ENCODE measurements around the gene TRH. TPM values are rescaled to one million over a fixed set of nuclear protein-coding genes. Genes with fewer than 3 reads are reported as not detected.
A peak's percentile ranks its signal among the peaks of the same experiment; 100 is the strongest.

Gene TRH
- not detected for total RNA-seq

GRCh38 chr3:129974564-129974832 lies at the start of gene TRH:
TRH (plus strand) TSS chr3:129974720; CDS start chr3:129975817, 1,097 bp downstream.
- peak within 1 kb of the TSS; percentile 45 for H3K4me3 Mint-ChIP-seq
- DNase-seq = no peak
- peaks cover 44% of the 10 kb centered on the region for H3K27me3 Mint-ChIP-seq
- ChIA-PET POLR2A (interaction anchor here (0.6 kb wide), 1 partner anchor 249 kb away, joined by 3 read pairs; no protein-coding TSS in a partner anchor), CTCF (no interaction called here)
- H3K9me3 Mint-ChIP-seq (ENCODE audit: low read depth) = no peaks in the 10 kb centered on the region
- ATAC-seq = peak; percentile 9
- intact Hi-C loops (cut with DNase I, micrococcal nuclease) = no loop called here
- no peak within 1 kb of the TSS for H3K27ac Mint-ChIP-seq
- H3K36me3 Mint-ChIP-seq (ENCODE audit: low read depth) = no peaks in the 10 kb centered on the region
- peaks cover 8% of the 10 kb centered on the region for H3K4me1 Mint-ChIP-seq

- H3K4me1 Mint-ChIP-seq = no peaks in the 10 kb centered on the region
- H3K9me3 Mint-ChIP-seq (ENCODE audit: low read depth) = peaks cover 9% of the 10 kb centered on the region
- ChIA-PET CTCF (interaction anchor here (0.7 to 1.5 kb wide), 4 partner anchors 15 to 437 kb away, joined by 3 to 7 read pairs (median 3); no protein-coding TSS in a partner anchor), POLR2A (no interaction called here)
- H3K4me3 Mint-ChIP-seq = no peak overlapping the region
- H3K27ac Mint-ChIP-seq = no peak overlapping the region
- peaks cover 5% of the 10 kb centered on the region for H3K27me3 Mint-ChIP-seq
- DNase-seq (no peak), ATAC-seq (no peak)
- intact Hi-C loops (cut with DNase I, micrococcal nuclease) = no loop called here
- peaks cover 3% of the 10 kb centered on the region for H3K36me3 Mint-ChIP-seq (ENCODE audit: low read depth)
Observed at GRCh38 chr3:129927072-129927471, 47.4 kb upstream of the TRH start.

- no peak overlapping the region for H3K27ac Mint-ChIP-seq
- H3K9me3 Mint-ChIP-seq (ENCODE audit: low read depth) = peaks cover 9% of the 10 kb centered on the region
- ChIA-PET POLR2A (interaction anchor here (0.6 kb wide), 1 partner anchor 9 kb away, joined by 4 read pairs; no protein-coding TSS in a partner anchor), CTCF (interaction anchor here (0.6 to 1.8 kb wide), 5 partner anchors 9 to 817 kb away, joined by 3 to 7 read pairs (median 3); no protein-coding TSS in a partner anchor)
- intact Hi-C loops (cut with DNase I, micrococcal nuclease) = no loop called here
- no peak for DNase-seq
- ATAC-seq = no peak
- peaks cover 3% of the 10 kb centered on the region for H3K36me3 Mint-ChIP-seq (ENCODE audit: low read depth)
- no peak overlapping the region for H3K4me3 Mint-ChIP-seq
- H3K27me3 Mint-ChIP-seq = peaks cover 3% of the 10 kb centered on the region
- H3K4me1 Mint-ChIP-seq = no peaks in the 10 kb centered on the region
Observed at GRCh38 chr3:129929383-129929782, 45.1 kb upstream of the TRH start.

GRCh38 chr3:129933471-129933870 lies 41.0 kb upstream of the TRH start:
- Mint-ChIP-seq H3K36me3 (ENCODE audit: low read depth) (peaks cover 3% of the 10 kb centered on the region), H3K27ac (no peak overlapping the region), H3K4me1 (peaks cover 5% of the 10 kb centered on the region), H3K9me3 (ENCODE audit: low read depth) (peaks cover 6% of the 10 kb centered on the region), H3K4me3 (no peak overlapping the region), H3K27me3 (peaks cover 2% of the 10 kb centered on the region)
- ChIA-PET CTCF (interaction anchor here (0.6 to 1.4 kb wide), 10 partner anchors 8 to 550 kb away, joined by 3 to 5 read pairs (median 3); no protein-coding TSS in a partner anchor), POLR2A (no interaction called here)
- intact Hi-C loops (cut with DNase I, micrococcal nuclease) = loop anchor here in 1 of 2 experiments (5.0 kb wide), 1 partner anchor 106 kb away; no protein-coding TSS in a partner anchor
- no peak for DNase-seq
- ATAC-seq = no peak

- POLR2A ChIA-PET = no interaction called here
- H3K4me1 Mint-ChIP-seq = peaks cover 5% of the 10 kb centered on the region
- peaks cover 4% of the 10 kb centered on the region for H3K9me3 Mint-ChIP-seq (ENCODE audit: low read depth)
- CTCF ChIA-PET = interaction anchor here (0.6 to 1.4 kb wide), 12 partner anchors 12 to 552 kb away, joined by 3 to 6 read pairs (median 4); no protein-coding TSS in a partner anchor
- no peak overlapping the region for H3K4me3 Mint-ChIP-seq
- DNase-seq = peak; percentile 41
- no peak for ATAC-seq
- H3K27ac Mint-ChIP-seq = no peak overlapping the region
- intact Hi-C loops (cut with DNase I, micrococcal nuclease) = loop anchor here (1.0 to 5.0 kb wide), 6 partner anchors 107 to 551 kb away; no protein-coding TSS in a partner anchor
- peaks cover 2% of the 10 kb centered on the region for H3K27me3 Mint-ChIP-seq
- H3K36me3 Mint-ChIP-seq (ENCODE audit: low read depth) = peaks cover 3% of the 10 kb centered on the region
Observed at GRCh38 chr3:129934234-129935123, 40.0 kb upstream of the TRH start.

- Mint-ChIP-seq H3K36me3 (ENCODE audit: low read depth) (no peaks in the 10 kb centered on the region), H3K27ac (no peak overlapping the region), H3K9me3 (ENCODE audit: low read depth) (no peaks in the 10 kb centered on the region), H3K4me1 (peaks cover 5% of the 10 kb centered on the region), H3K4me3 (peak overlapping the region; percentile 51), H3K27me3 (peaks cover 2% of the 10 kb centered on the region)
- ChIA-PET CTCF (no interaction called here), POLR2A (no interaction called here)
- intact Hi-C loops (cut with DNase I, micrococcal nuclease) = no loop called here
- ATAC-seq (peak; percentile 60), DNase-seq (peak; percentile 32)
Observed at GRCh38 chr3:129936757-129937156, 37.8 kb upstream of the TRH start.

- no peak overlapping the region for H3K4me3 Mint-ChIP-seq
- ChIA-PET POLR2A (no interaction called here), CTCF (interaction anchor here (0.6 to 1.6 kb wide), 4 partner anchors 8 to 50 kb away, joined by 3 to 6 read pairs (median 3); no protein-coding TSS in a partner anchor)
- H3K27ac Mint-ChIP-seq = no peak overlapping the region
- H3K36me3 Mint-ChIP-seq (ENCODE audit: low read depth) = no peaks in the 10 kb centered on the region
- intact Hi-C loops (cut with DNase I, micrococcal nuclease) = no loop called here
- H3K9me3 Mint-ChIP-seq (ENCODE audit: low read depth) = no peaks in the 10 kb centered on the region
- ATAC-seq = no peak
- no peak for DNase-seq
- peaks cover 5% of the 10 kb centered on the region for H3K4me1 Mint-ChIP-seq
- peaks cover 2% of the 10 kb centered on the region for H3K27me3 Mint-ChIP-seq
Observed at GRCh38 chr3:129937717-129938116, 36.8 kb upstream of the TRH start.

GRCh38 chr3:129938140-129938930 lies 36.2 kb upstream of the TRH start:
- DNase-seq (peak; percentile 11), ATAC-seq (no peak)
- no peak overlapping the region for H3K27ac Mint-ChIP-seq
- ChIA-PET POLR2A (interaction anchor here (0.7 kb wide), 1 partner anchor 9 kb away, joined by 4 read pairs; no protein-coding TSS in a partner anchor), CTCF (interaction anchor here (0.6 to 1.6 kb wide), 7 partner anchors 9 to 421 kb away, joined by 3 to 6 read pairs (median 3); no protein-coding TSS in a partner anchor)
- intact Hi-C loops (cut with DNase I, micrococcal nuclease) = no loop called here
- H3K27me3 Mint-ChIP-seq = peaks cover 2% of the 10 kb centered on the region
- no peaks in the 10 kb centered on the region for H3K9me3 Mint-ChIP-seq (ENCODE audit: low read depth)
- no peak overlapping the region for H3K4me3 Mint-ChIP-seq
- no peaks in the 10 kb centered on the region for H3K36me3 Mint-ChIP-seq (ENCODE audit: low read depth)
- H3K4me1 Mint-ChIP-seq = peaks cover 5% of the 10 kb centered on the region

- peak; percentile 53 for ATAC-seq
- H3K36me3 Mint-ChIP-seq (ENCODE audit: low read depth) = no peaks in the 10 kb centered on the region
Observed at GRCh38 chr3:129940086-129940485, 34.4 kb upstream of the TRH start.

GRCh38 chr3:129942296-129942695 lies 32.2 kb upstream of the TRH start:
- CTCF ChIA-PET = interaction anchor here (0.5 to 2.5 kb wide), 14 partner anchors 9 to 315 kb away, joined by 3 to 19 read pairs (median 4); no protein-coding TSS in a partner anchor
- intact Hi-C loops (cut with DNase I, micrococcal nuclease) = loop anchor here (1.0 to 5.0 kb wide), 5 partner anchors 61 to 156 kb away; no protein-coding TSS in a partner anchor
- Mint-ChIP-seq H3K4me1 (no peaks in the 10 kb centered on the region), H3K27ac (no peak overlapping the region), H3K9me3 (ENCODE audit: low read depth) (no peaks in the 10 kb centered on the region), H3K27me3 (peaks cover 2% of the 10 kb centered on the region), H3K36me3 (ENCODE audit: low read depth) (no peaks in the 10 kb centered on the region), H3K4me3 (no peak overlapping the region)
- ATAC-seq (peak; percentile 78), DNase-seq (peak; percentile 65)
- POLR2A ChIA-PET = no interaction called here

More at GRCh38 chr3:129940086-129940485, 34.4 kb upstream of the TRH start:
- Mint-ChIP-seq H3K4me1 (peaks cover 5% of the 10 kb centered on the region), H3K27ac (no peak overlapping the region), H3K4me3 (no peak overlapping the region), H3K27me3 (peaks cover 2% of the 10 kb centered on the region), H3K9me3 (ENCODE audit: low read depth) (no peaks in the 10 kb centered on the region)
- DNase-seq = no peak
- POLR2A ChIA-PET = no interaction called here
- intact Hi-C loops (cut with DNase I, micrococcal nuclease) = loop anchor here in 1 of 2 experiments (5.0 kb wide), 1 partner anchor 157 kb away; no protein-coding TSS in a partner anchor
- CTCF ChIA-PET = interaction anchor here (0.6 to 1.8 kb wide), 4 partner anchors 8 to 450 kb away, joined by 3 to 6 read pairs (median 4); no protein-coding TSS in a partner anchor

- H3K27ac Mint-ChIP-seq = no peak overlapping the region
- DNase-seq = no peak
- peaks cover 4% of the 10 kb centered on the region for H3K27me3 Mint-ChIP-seq
- no peaks in the 10 kb centered on the region for H3K4me1 Mint-ChIP-seq
- ChIA-PET CTCF (interaction anchor here (0.6 to 2.5 kb wide), 13 partner anchors 13 to 315 kb away, joined by 3 to 19 read pairs (median 3); no protein-coding TSS in a partner anchor), POLR2A (no interaction called here)
- no peaks in the 10 kb centered on the region for H3K36me3 Mint-ChIP-seq (ENCODE audit: low read depth)
- ATAC-seq = no peak
- no peak overlapping the region for H3K4me3 Mint-ChIP-seq
- intact Hi-C loops (cut with DNase I, micrococcal nuclease) = loop anchor here (2.0 to 5.0 kb wide), 2 partner anchors 60 to 154 kb away; no protein-coding TSS in a partner anchor
- no peaks in the 10 kb centered on the region for H3K9me3 Mint-ChIP-seq (ENCODE audit: low read depth)
Observed at GRCh38 chr3:129943020-129943419, 31.5 kb upstream of the TRH start.

Data from activated CD4-positive, alpha-beta T cell treated with anti-CD3 and anti-CD28 coated beads for 36 hours (primary cell).